RWPE2 (cell line): ENCODE measurements around the gene AFMID.
"Not testable (repeated sequence)": the region's sequence is repeated elsewhere in the genome, so short reads cannot be mapped to it uniquely, and the experiment has no call there.

Experiments used
- ATAC-seq: fragments of 200-7000 bp; cut with Tn5 transposase; 3 replicates; pipeline ENCODE4 v1.9.1; 2021; ENCODE audit warnings: low read depth
- DNase-seq: peaks from one replicate; pipeline ENCODE4 v3.0.0-alpha.2; 2020; ENCODE audit warnings: low spot score
- H3K27ac ChIP-seq: fragments of 450-650 bp; 2 replicates; pipeline ENCODE4 v1.5.1; 2017; ENCODE audit warnings: mild to moderate bottlenecking; ENCODE audit not compliant: poor library complexity, severe bottlenecking
- H3K27me3 ChIP-seq: fragments of 250-450 bp; sonication (Bioruptor Pico); 2 replicates; pipeline ENCODE4 v1.5.1; 2021; ENCODE audit warnings: mild to moderate bottlenecking, moderate library complexity; ENCODE audit not compliant: insufficient read depth, poor library complexity, severe bottlenecking
- H3K36me3 ChIP-seq: fragments of 250-450 bp; sonication (Bioruptor Pico); 2 replicates; pipeline ENCODE4 v1.5.1; 2020; ENCODE audit warnings: low read depth, mild to moderate bottlenecking, moderate library complexity
- H3K4me1 ChIP-seq: fragments of 250-450 bp; sonication (Bioruptor Pico); 2 replicates; pipeline ENCODE4 v1.5.1; 2021; ENCODE audit warnings: mild to moderate bottlenecking, moderate library complexity; ENCODE audit not compliant: insufficient read depth, poor library complexity, severe bottlenecking
- H3K4me3 ChIP-seq: fragments of 250-450 bp; sonication (Bioruptor Pico); 2 replicates; pipeline ENCODE4 v1.5.1; 2021; ENCODE audit warnings: mild to moderate bottlenecking, moderate library complexity; ENCODE audit not compliant: severe bottlenecking
- H3K9me3 ChIP-seq: fragments of 250-450 bp; sonication (Bioruptor Pico); 2 replicates; pipeline ENCODE4 v1.5.1; 2021; ENCODE audit warnings: mild to moderate bottlenecking, moderate library complexity; ENCODE audit not compliant: severe bottlenecking
- TF ChIP-seq, protein P1 (sequence below): fragments of 450-650 bp; IDR thresholded peaks from one replicate; pipeline ENCODE4 v1.5.1; 2017; ENCODE audit warnings: mild to moderate bottlenecking, moderate library complexity; ENCODE audit not compliant: poor library complexity, severe bottlenecking

AFMID gene, protein sequence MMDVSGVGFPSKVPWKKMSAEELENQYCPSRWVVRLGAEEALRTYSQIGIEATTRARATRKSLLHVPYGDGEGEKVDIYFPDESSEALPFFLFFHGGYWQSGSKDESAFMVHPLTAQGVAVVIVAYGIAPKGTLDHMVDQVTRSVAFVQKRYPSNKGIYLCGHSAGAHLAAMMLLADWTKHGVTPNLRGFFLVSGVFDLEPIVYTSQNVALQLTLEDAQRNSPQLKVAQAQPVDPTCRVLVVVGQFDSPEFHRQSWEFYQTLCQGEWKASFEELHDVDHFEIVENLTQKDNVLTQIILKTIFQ

DNA sequence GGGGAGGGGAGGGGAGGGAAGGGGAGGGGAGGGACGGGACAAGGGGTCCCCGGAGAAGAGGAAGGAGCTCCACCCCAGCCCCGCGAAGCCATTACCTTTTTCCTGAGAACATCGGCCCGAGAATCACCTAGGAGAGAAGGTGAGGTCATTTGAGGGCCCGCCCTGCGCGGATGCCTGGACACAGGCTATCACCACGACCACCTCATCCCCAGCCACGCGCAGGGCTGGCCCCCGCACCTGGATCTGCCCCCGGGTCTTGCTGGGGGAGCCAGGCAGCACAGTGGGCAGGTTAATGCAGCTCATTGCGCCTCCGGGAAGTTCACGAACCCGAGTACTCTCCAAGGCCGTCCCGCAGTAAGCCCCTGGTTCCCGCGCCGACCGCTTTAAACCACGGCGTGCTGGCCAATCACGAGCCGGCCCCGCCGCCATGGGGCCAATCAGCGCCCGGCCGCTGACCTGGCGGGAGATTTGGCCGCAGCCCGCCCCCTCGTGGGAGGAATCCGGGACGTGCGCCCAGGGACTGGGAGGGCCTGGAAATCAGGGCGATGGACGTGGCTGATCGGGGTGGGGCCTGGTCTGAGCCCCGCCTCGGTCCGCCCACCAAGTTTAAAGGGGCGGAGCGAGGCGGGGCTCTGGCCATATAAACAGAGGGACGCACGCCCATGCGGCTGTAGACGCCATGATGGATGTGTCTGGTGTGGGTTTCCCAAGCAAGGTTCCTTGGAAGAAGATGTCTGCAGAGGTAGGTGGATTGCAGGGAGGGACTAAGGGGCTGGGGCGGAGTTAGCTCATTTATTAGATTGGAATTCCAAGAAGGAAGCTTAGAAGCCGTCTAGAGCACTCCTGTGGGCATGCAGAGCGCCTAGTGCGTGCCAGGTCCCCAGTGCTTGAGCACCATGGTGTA lies at the start of gene AFMID, which contains the start of gene TK1:
Gene AFMID (plus strand): TSS at position 671 of the 904 bp plus-strand sequence. CDS start 9 bp downstream, at position 680.
Gene TK1 (minus strand): TSS at position 361 of the 904 bp plus-strand sequence. CDS start 58 bp downstream, at position 303.
- Histone ChIP-seq H3K4me1 (peaks cover 19% of the 10 kb centered on the region), H3K27ac (peak within 1 kb of the TSS; percentile 49), H3K4me3 (peak within 1 kb of the TSS; percentile 49), H3K9me3 (no peaks in the 10 kb centered on the region), H3K36me3 (peaks cover 59% of the 10 kb centered on the region), H3K27me3 (no peaks in the 10 kb centered on the region)
- peak; percentile 90 for ATAC-seq
- TF ChIP-seq, protein P1, sequence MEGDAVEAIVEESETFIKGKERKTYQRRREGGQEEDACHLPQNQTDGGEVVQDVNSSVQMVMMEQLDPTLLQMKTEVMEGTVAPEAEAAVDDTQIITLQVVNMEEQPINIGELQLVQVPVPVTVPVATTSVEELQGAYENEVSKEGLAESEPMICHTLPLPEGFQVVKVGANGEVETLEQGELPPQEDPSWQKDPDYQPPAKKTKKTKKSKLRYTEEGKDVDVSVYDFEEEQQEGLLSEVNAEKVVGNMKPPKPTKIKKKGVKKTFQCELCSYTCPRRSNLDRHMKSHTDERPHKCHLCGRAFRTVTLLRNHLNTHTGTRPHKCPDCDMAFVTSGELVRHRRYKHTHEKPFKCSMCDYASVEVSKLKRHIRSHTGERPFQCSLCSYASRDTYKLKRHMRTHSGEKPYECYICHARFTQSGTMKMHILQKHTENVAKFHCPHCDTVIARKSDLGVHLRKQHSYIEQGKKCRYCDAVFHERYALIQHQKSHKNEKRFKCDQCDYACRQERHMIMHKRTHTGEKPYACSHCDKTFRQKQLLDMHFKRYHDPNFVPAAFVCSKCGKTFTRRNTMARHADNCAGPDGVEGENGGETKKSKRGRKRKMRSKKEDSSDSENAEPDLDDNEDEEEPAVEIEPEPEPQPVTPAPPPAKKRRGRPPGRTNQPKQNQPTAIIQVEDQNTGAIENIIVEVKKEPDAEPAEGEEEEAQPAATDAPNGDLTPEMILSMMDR, result peak; percentile 84
- peak; percentile 96 for DNase-seq

GRCh38 chr17:78137392-78138203 lies 49.6 kb upstream of the AFMID start:
- Histone ChIP-seq H3K4me1 (peaks cover 23% of the 10 kb centered on the region), H3K9me3 (no peaks in the 10 kb centered on the region), H3K4me3 (no peak overlapping the region), H3K27me3 (no peaks in the 10 kb centered on the region), H3K27ac (no peak overlapping the region), H3K36me3 (no peaks in the 10 kb centered on the region)
- TF ChIP-seq, protein P1, result peak; percentile 32
- ATAC-seq (no peak), DNase-seq (peak; percentile 72)

GRCh38 chr17:78138204-78139060 lies 48.7 kb upstream of the AFMID start:
- ATAC-seq, result no peak
- Histone ChIP-seq H3K27ac (no peak overlapping the region), H3K4me3 (no peak overlapping the region), H3K36me3 (no peaks in the 10 kb centered on the region), H3K27me3 (no peaks in the 10 kb centered on the region), H3K4me1 (peaks cover 23% of the 10 kb centered on the region), H3K9me3 (no peaks in the 10 kb centered on the region)
- peak; percentile 65 for DNase-seq
- TF ChIP-seq, protein P1, result no peak

GRCh38 chr17:78139861-78140168 lies 47.3 kb upstream of the AFMID start:
- peaks cover 32% of the 10 kb centered on the region for H3K4me1 ChIP-seq
- not testable (repeated sequence) for H3K36me3 ChIP-seq, DNase-seq, H3K27ac ChIP-seq, H3K4me3 ChIP-seq, H3K27me3 ChIP-seq, ATAC-seq, H3K9me3 ChIP-seq
